ENCODE data around the gene NFATC2.
"Not testable (repeated sequence)": the region's sequence is repeated elsewhere in the genome, so short reads cannot be mapped to it uniquely, and the experiment has no call there.

Gene NFATC2

DNA sequence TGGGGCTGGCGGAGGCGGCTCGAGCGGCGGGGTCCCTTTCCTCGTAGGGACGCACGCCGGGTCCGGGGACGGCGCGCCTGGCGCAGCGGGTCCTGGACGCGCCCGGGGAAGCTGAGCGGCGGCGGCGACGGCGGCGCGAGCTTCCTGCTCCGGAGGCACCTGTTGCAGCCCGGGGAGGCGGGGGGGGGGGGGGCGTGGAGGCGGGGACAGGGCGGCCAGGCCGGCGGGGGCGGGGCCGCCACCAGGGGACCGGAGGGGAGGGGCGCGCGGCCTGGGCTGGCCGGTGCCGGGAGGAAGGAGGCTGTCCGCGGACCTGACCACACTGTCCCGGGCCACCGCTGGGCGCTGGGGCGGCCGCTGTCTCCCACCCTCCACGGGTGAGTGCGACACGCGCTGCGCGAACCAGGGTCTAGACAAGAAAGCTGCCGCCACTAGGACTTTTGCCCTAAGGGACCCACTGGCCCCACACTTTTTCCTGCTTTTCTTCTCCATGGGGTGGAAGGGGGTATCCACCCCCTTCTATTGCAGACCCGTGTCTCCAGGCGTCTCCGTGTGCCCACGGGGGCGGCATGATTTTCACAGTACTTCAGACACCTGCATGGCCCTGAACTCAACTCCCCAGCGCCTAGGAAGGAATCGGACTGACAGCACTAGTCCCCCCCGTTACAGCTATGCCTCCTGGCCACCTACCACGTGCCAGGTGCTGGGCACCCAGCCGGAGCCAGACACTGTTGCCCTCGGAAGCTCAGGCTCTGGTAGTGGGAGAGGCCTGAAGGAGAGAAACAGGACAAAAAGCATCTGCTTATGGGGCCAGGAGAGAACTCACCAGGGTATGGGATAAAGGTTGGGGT is at the start of gene NFATC2:
Gene NFATC2, minus strand, starts transcription at position 149 of the 851 bp plus-strand sequence. CDS start 220 bp downstream, outside the sequence.
- DNase-seq = peak; percentile 50 to 69

DNA sequence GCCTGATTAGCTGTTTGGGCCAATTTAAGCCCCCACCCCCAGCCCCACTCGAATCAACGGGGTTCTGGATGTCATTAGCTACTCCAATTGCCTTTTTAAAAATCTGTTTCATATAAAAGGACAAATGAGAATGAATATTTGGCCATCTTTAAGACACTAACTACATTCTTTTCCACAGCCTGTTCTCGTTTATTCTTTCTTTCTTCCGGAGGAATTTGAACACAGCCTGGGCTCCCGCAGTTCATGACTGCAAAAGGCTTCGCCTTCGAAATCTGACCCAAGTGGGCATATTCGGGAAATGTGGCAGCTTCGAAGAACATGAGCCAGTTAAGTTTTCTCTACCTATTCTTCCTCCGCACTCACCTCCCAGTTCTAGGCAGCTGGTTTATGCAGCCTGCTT is 49.4 kb upstream of the NFATC2 start:
- DNase-seq = no peak

DNA sequence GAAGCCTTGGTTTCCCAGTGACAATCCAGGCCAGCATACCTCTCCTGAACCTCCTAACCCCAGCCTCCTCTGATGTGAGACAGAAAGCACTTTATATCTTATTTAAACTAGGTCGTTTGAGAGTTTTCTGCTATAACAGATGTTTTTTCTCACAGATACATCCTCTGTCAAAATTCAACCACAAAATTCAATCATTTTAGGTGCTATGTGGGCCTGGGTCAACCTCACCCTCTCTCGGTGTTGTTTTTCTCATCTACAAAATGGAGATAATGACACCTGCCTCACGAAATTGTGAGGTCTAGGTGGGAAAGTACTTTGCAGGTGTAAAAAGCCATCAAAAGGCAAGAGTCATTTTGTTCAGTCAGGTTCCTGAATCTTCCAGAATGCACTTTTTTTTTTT is 46.2 kb upstream of the NFATC2 start:
- DNase-seq = no peak

DNA sequence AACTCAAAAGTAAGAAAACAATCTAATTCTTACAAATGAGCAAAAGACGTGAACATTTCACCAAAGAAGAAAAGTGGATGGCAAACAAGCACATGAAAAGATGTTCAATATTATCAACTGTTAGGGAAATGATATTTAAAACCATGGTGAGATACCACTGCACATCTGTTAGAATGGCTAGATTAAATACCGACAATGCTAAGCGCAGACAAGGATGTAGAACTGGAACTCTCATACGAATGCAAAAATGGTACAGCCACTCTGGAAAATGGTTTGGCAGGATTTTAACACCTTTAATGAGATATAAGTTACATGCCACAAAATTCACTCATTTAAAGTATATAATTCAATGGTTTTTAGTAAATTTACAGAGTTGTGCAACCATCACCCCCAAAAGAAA is 44.6 kb upstream of the NFATC2 start:
- no peak for DNase-seq

DNA sequence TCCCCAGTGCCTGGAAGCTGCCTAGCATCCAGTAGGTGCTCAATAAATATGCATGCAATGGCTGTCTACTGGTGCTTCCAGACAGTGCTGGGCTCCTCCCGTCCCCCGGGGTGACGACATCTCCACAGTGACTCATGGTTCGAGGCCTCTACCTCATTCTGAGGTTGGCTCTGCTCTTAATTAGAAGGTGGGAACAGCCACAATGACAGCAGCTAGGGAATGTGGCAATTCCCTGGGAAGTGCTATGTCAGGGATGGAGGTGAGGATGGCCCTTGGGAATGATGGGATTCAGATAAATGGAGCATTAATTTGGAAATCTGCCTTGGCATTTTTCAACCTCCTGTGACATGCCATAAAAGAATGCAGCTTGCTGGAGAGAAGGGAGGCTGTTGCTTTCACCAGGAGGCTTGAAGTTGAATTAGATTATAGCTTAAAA is 43.5 kb upstream of the NFATC2 start:
- no peak for DNase-seq

DNA sequence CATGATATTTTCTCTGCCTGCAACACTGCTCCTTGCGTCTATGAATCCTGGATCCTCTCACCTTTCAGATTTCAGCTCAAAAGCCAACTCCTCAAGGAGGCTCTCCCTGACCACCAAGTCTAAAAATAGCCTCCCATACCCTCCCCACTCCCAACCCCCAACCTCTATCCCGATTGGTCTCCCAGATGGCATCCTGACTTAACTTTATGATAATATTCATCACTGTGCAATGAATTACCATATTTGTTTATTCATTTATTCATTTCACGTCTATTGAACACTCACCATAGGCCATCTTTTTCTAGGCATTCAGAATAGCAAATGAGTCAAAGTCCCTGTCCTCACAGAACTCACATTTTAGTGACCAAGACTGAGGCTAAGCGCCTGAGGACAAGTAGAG is 42.6 kb upstream of the NFATC2 start:
- DNase-seq = no peak

DNA sequence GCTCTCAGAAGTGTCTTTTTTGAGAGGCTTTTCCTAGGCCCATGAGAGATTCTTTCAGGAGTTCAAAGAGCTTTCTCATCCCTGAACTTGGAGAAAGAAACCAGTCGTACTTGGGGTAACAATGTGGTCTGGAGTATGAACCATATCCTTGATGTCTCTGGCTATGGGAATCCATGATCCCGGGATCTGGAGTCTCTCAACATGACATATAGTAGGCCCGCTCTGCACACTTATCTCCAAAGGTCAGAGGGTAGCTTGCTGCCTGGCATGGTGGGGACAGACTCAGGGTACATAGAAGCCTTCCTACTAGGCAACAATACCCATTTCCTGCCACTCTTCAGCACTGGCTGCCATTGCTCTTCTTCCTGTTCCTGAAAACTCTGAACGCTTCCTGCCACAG is 42.2 kb upstream of the NFATC2 start:
- no peak for DNase-seq

DNA sequence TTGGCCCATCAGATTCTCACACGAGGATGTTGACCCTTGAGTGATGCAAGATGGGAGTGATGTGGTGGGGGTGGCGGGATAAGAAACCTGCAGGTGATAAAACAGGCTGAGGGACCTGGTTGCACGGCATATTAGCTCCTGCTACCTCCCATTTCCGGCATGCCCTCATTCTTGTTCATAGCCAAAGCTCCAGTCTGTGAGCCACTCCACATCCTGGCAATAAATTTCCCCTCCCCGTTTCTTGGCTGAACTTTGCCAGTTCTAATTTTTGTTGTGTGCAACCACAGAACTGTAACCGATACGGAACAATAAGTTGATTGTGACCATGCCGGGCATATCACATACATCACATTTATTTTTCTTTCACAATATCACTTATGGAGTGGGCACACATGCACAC is 41.6 kb upstream of the NFATC2 start:
- no peak for DNase-seq

DNA sequence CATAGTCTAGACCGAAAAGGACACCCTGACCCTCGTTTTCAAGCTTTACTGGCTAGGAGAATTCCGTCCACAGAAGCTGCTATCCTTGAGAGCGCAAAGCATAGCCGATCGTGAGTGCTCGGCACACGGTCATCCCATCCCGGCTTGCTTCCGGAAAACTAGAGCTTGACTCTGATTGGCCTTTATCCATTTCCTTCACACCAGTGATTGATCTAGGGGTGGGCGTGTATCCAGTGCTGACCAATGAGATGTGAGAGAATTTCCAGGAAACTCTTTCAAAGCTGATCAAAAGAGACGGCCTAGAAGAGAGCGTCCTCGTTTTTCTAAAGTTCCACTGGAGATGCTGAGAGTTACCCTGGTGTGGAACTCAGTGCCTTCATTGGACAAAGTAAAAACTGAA is 41.0 kb upstream of the NFATC2 start:
- DNase-seq = no peak

DNA sequence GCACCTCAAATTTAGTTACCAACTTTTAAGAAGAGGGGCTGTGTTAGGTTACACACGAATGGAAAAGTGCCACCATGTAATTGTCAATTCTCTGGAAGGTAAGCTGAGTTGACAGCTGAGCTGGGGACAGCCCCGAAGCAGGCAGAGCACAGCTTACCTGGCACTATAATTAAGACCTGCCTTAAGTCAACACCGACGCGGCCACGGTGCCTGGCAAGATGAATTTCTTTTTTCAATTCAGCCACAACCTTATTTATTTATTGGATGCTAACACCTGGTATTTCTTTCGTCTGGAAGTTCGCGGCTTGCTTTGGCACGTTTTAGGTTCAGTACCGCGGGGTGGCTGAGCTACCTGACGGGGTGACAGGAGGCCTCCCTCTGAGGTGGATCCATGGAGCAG is 40.6 kb upstream of the NFATC2 start:
- no peak for DNase-seq

DNA sequence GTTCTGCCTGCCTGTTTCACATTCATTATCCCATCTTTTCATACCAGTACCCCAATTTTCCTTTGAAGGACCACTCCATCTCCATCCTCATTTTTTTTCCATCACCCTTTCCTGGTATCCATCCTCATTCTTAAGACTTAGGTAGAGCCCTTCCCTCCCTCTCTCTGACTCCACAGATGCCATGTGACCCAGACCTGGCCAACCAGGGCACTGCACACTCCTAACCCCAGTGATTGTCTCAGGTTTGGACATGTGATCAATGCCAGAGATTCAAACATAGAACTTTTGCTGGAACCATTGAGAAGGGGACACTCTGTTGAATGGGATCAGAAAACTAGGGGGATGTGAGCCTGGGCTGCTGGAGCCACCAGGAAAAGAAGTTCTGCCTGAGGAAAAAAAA is 39.1 kb upstream of the NFATC2 start:
- no peak for DNase-seq

DNA sequence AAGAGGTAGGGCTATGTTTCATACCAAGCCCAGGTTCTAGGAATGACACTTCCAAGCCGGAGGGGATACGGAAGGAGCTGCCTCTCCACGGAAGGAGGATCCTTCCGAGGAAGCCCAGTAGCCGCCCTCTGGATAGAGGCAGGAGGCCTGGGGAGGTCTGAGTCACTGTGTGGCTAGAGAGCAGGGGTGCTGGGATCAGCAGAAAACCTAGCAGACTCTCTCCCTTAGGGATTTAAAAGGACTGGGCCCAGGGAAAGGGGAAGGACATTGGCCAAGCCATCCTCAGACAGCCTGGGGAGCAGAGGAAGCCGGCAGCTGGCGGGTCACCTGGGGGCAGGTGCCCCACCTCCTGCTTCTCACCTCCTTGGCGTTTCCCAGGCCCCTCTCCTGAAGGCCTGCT is 36.6 kb upstream of the NFATC2 start:
- no peak for DNase-seq

DNA sequence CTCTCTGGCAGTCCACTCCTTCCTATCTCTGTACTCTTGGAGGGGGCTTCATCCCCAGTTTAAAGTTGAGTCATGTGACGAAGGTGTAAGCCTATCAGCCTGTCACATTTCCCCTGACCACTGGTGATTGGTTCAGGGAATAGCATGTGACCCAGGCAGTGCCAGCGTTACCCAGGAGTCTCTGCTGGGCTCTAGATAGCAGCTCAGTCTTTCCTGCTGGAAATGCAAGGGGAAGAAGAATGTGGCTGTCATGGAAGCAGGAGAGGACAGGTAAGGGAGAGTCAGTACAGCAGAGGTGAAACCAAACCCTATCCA is 35.6 kb upstream of the NFATC2 start:
- no peak for DNase-seq

DNA sequence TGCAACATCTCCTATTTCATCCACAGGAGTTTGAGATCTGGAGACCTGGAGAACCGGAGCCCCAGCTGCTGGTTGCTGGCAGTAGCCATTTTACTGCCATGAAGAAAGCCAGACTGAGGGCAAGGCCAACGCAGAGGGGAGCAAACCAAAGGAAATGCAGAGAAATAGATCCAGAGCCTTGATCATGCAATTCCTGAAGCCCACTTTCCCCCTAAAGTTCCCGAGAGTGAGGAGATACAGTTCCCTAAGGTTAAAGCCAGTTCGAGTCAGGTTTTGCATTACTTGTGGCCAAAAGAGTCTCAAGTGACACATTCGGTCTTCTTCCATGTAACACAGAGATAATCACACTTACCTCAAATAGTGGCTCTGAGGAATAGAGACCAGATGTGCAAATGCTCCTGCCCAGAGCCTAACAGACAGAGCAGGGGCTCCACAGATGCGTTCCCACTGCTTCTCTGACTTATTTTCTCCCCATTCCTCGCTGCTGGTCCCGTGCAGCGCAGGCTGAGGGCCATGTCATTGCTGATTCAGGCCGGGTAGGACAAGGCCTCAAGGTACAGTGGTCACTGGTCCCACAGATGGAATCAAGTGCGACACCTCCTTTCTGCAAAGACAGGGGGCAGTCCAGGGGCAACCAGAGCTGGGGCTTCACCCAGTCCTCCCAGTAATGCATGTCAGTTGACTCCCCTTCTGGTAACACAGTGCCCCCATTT is 35.1 kb upstream of the NFATC2 start:
- DNase-seq = no peak

DNA sequence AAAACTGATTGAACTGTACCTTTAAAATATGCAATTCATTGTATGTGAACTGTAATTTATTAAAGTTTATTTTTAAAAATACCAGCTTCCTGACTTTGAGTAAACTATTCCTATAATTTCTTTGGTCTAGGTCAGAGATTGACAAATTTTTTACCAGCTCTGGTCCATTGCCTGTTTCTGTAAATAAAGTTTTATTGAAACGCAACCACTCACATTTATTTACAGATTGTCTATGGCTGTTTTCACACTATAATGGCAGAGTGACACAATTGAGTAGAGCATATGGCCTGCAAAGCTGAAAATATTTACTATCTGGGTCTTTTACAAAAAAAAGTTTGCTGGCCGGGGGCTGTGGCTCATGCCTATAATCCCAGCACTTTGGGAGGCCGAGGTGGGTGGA is 33.0 kb upstream of the NFATC2 start:
- DNase-seq = no peak

DNA sequence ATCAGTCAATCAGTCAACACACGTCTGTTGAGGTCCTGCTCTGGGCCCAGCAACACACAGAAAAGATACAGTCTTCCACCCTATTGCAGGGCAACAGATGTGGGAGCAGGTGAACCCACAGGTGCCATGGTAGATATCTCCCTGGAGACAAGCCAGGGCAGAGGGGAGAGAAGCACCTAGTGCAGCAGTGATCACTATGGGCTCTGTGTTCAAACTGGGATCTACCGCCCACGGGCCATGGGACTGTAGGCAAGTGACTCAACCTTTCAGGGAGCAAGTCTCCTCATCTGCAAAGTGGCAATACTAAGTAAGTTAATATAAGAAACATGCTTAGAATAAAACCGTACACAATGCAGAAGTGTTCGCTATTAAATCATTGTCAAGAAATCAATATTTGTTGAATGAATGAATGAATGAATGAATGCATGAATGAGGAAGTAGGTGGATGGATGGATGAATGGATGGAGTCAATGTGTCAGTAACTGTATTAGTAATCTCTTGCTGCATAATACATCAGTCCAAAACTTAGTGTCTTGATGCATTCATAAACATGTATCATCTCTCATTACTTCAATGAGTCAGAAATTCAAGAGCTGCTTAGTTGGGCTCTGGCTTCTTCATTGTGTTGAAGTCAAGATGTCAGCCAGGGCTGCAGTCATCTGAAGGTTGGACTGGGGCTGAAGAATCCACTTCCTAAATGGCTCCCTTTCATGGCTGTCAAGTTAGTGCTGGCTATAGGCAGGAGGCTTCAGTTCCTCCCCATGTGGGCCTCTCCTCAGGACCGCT is 31.9 kb upstream of the NFATC2 start:
- DNase-seq = no peak

DNA sequence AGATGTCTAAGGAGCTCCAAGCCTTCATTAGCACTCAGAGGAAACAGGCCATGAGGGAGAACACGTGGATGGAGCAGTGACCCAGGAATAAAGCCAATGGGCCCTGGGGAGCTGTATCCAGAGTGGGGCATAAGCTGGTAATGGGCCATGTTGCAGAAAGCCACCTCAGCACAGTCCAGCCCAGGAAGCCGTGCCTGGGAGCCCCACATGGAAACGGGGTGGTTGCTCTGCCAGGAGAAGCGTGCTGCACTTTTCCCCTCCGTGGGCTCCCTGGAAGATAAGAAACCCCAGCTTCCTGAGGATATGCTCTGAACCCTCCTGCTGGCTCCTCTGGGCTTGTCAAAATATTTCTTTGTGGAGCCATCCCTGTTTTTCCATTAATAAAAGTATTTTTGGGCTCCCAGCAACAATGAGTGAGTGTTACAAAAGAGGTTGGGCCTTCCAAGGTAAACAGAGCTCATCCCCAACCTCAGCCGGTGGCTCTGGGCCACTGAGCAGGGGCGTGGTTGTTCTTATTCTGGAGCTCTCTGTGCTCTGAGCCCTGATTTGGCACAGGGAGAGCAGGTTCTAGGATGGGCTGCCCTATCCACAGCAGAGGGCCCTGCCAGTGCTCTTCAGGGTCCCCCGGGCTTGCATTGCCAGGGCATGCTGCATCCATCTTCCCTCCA is 31.2 kb upstream of the NFATC2 start:
- DNase-seq = no peak

DNA sequence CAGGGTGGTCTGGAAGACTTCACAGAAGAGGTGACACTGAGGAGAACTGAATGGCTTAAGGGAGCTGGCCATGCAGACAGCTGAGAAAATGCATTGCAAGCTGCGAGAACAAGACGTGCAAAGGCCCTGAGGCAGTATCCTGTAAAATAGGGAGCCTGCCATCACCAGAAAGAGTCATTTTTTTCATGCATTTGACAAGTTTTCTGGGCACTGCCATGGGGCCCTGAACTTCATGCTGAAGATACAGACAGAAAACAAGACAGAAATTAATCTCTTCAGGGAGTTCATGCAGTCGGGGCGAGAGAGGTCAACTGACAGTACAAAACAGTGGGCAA is 28.9 kb upstream of the NFATC2 start:
- DNase-seq = no peak

DNA sequence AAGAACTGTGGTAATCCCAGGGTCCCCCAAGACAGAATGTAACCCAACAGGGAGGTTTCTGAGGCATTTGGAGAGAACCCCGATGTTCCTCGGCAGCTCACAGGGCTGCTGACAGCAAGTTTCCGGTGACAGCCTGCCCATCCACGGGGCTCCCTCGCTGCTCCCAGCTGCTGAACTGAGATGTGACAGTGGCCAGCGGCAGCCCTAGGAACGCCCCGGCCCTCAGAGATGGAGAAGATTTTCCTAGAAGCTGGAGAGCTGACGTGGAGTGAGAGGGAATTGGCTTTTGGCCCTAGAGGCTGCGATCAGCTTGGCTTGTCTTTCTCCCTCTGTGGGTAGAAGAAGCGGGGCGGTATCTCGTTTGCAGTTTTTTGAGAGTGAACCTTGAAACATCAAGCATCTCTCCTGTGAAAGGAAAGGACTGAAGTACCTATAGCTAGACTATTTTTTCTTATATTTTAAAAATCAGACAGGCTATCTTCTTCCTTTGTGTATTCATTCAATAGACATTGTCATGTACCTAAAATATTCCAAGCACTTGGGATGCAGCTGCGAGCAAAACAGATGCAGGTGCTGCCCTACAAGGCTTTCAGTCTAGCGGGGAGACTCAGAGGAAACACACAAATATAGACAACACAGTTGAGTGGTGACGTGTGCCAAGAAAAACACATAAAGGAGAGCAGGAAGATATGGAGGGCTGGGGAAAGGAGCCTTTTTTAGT is 28.4 kb upstream of the NFATC2 start:
- DNase-seq = no peak

DNA sequence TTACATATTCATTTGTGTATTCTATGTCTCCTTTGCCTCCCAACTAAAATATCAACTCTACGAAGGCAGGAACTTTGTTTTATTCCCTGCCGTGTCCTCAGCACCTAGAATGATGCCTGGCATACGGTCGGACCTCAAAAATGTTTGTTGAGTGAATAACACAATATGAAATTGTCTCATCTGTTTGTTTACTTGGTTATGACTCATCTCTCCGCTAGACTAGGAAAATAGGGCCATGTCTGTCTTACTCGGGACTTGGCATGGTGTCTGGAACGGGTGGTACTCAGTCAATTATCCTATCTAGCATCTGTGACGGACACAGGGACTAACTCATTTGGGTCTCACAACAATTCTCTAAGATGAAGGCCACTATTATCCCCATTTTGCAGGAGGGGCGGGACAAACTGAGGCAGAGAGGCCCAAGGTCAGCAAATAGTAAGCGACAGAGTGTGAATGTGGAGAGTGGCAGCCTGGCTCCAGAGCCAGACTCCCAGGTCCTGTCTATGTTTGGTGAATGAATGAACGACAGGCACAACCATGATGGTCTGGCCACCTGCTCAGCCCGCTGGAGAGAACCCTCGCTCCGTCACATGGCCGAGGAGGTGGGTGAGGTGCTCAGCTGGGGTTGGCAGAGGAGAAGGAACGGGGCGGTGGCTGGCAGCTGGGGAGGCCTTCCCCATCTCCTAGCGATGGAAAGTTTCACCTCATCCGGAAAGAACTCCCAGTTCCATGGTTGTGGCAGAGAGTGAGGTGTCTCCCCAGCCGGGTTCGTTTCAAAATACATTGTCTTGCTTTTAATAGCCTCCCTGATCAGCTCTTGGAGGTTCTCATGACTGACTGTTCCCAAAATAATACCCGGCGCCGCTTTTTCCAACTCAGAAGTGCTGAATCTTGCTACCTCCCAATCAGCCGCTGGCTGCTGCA is 27.6 kb upstream of the NFATC2 start:
- no peak for DNase-seq

DNA sequence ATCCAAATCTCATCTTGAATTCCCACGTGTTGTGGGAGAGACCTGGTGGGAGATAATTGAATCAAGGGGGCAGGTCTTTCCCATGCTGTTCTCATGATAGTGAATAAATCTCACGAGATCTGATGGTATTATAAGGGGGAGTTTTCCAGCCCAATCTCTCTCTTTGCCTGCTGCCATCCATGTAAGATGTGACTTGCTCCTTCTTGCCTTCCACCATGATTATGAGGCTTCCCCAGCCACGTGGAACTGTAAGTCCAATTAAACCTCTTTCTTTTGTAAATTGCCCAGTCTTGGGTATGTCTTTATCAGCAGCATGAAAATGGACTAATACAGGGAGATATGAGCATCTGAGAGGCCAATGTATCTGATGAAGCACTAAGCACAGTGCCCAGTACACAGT is 26.0 kb upstream of the NFATC2 start:
- not testable (repeated sequence) for DNase-seq

DNA sequence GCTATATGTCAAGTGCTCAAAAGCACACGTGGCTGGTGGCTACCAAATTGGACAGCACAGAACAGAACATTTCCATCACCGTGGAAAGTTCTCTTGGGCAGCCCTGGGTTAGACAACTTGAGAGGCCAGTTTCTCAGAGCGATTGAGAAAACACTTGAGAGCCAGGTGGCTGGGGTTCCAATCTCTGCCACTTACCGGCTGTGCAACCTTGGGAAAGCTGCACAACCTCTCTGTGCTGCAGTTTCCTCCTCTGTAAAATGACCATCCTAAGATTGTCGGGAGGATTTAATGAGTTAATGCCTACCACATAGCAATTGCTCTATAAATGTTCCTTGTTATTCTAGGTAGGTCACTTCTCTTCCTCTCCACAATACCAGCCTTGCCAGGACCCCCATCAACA is 25.1 kb upstream of the NFATC2 start:
- no peak for DNase-seq
